ENCODE measurements around the gene ESRRG. TPM values are rescaled to one million over a fixed set of nuclear protein-coding genes. Genes with fewer than 3 reads are reported as not detected.

Gene ESRRG
- total RNA-seq, 1 experiment from 2014 or later: 0.44 TPM

DNA sequence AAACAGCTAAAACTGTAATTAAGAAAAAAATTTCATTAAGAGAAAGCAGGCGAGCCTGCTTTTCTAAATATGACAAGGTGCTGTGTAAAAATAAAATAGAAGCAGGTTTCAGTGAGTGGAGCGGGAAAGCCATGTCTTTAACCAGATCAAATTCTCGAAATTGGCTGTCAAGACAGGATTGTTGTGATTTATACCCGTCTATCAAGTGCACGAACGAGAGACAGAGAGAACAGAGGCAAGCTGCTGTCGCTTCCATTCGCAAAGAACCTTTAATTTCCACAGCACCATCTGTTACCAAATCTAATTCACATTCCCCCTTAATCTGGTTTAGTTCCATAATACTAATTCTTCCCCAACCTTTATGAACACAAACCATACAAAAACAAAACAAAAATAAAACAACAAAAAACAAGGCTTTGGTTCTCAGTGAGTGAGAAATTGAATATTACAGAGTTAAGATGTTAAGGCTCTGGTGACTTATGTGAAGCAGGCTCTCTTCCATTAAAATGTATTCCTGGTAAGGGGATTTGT is 35.0 kb downstream of the ESRRG start:
- Histone ChIP-seq H3K4me2 (ENCODE audit: insufficient read depth, insufficient read length, low read length) (no peak overlapping the region), H3K23me2 (ENCODE audit: insufficient read length, low read depth, low read length, poor library complexity, severe bottlenecking) (no peaks in the 10 kb centered on the region), H3K79me2 (ENCODE audit: insufficient read depth, low read length) (no peaks in the 10 kb centered on the region), H4K91ac (ENCODE audit: insufficient read length, low read depth, low read length) (no peak overlapping the region), H2BK12ac (ENCODE audit: insufficient read length, low read depth, low read length) (no peak overlapping the region), H2BK5ac (ENCODE audit: insufficient read length, low read length) (no peak overlapping the region), H3K18ac (ENCODE audit: insufficient read length, low read depth, low read length) (no peak overlapping the region), H3K56ac (ENCODE audit: insufficient read length, low read depth, low read length) (no peak overlapping the region), H3K4me1 (ENCODE audit: insufficient read depth, low read length) (peaks cover 3% of the 10 kb centered on the region; the same call in 1 of the 2 replicates), H3K14ac (ENCODE audit: insufficient read depth, low read length) (no peak overlapping the region), H3K9ac (ENCODE audit: extremely low read depth, insufficient read length, low read length) (no peak overlapping the region), H3K79me1 (ENCODE audit: insufficient read depth, low read depth, low read length, poor library complexity, severe bottlenecking) (no peaks in the 10 kb centered on the region), H4K5ac (ENCODE audit: insufficient read length, low read depth, low read length) (no peak overlapping the region), H3K27me3 (ENCODE audit: insufficient read depth, low read length) (no peaks in the 10 kb centered on the region), H2BK20ac (ENCODE audit: low read depth, low read length, poor library complexity, severe bottlenecking) (no peak overlapping the region), H4K20me1 (ENCODE audit: control insufficient read depth, insufficient read depth, insufficient read length) (no peaks in the 10 kb centered on the region), H2BK15ac (ENCODE audit: low read depth, low read length) (no peak overlapping the region), H3K4ac (ENCODE audit: low read depth, low read length) (no peak overlapping the region), H4K8ac (replicated peaks; ENCODE audit: insufficient read length, low read depth, low read length) (no peak overlapping the region), H2BK120ac (ENCODE audit: low read depth, low read length, poor library complexity, severe bottlenecking) (no peak overlapping the region), H3K9me3 (ENCODE audit: control insufficient read depth, low read depth, low read length) (no peaks in the 10 kb centered on the region), H2AK5ac (ENCODE audit: insufficient read length, low read length) (no peak overlapping the region), H3T11ph (ENCODE audit: low read length) (no peak overlapping the region), H3K27ac (ENCODE audit: insufficient read length, low read depth, low read length) (no peak overlapping the region), H2AFZ (ENCODE audit: low read length) (no peak overlapping the region), H3K23ac (ENCODE audit: insufficient read length, low read depth, low read length) (no peak overlapping the region)
- no peaks in the 10 kb centered on the region for H3K9me3 Mint-ChIP-seq
- H3K27me3 Mint-ChIP-seq (ENCODE audit: low read depth): no peaks in the 10 kb centered on the region
- H3K27ac Mint-ChIP-seq: no peak overlapping the region
- TF ChIP-seq, protein P1, sequence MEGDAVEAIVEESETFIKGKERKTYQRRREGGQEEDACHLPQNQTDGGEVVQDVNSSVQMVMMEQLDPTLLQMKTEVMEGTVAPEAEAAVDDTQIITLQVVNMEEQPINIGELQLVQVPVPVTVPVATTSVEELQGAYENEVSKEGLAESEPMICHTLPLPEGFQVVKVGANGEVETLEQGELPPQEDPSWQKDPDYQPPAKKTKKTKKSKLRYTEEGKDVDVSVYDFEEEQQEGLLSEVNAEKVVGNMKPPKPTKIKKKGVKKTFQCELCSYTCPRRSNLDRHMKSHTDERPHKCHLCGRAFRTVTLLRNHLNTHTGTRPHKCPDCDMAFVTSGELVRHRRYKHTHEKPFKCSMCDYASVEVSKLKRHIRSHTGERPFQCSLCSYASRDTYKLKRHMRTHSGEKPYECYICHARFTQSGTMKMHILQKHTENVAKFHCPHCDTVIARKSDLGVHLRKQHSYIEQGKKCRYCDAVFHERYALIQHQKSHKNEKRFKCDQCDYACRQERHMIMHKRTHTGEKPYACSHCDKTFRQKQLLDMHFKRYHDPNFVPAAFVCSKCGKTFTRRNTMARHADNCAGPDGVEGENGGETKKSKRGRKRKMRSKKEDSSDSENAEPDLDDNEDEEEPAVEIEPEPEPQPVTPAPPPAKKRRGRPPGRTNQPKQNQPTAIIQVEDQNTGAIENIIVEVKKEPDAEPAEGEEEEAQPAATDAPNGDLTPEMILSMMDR (conservative IDR thresholded peaks at IDR 0.05): no peak
- no peak overlapping the region for H3K4me3 Mint-ChIP-seq
- H3K4me1 Mint-ChIP-seq: peaks cover 24 to 33% of the 10 kb centered on the region in 2 experiments
- no CpG with 5 or more reads among the region's 8 CpGs for WGBS (ENCODE audit: extremely low coverage, insufficient read length, low lambda C conversion rate)
- no peak for DNase-seq
- no peaks in the 10 kb centered on the region for H3K36me3 Mint-ChIP-seq (ENCODE audit: insufficient read depth in 1 of 3, low read depth in 3 of 3)

Data from H9 (cell line).